Stomach (tissue), 4 donors: ENCODE results near the gene SBF2.

Experiments used
- EP300 ChIP-seq: sonication (generic); formaldehyde crosslinking; IDR thresholded peaks from one replicate; pipeline ENCODE4 v1.6.1; 2017; ENCODE audit warnings: antibody characterized with exemption
- POLR2A ChIP-seq, 4 donors: fragments of 450-650 bp; IDR thresholded peaks; one replicate each; pipeline ENCODE4 v1.6.1; 2016; ENCODE audit warnings: antibody characterized with exemption in 4 of 4, control low read depth in 2 of 4, mild to moderate bottlenecking in 1 of 4, moderate library complexity in 1 of 4
- TF ChIP-seq, protein P1 (sequence below), 7 experiments: fragments of 450-650 bp in 4 of 7; fragments of 200-600 bp in 3 of 7; sonication (generic) in 3 of 7; IDR thresholded peaks; one replicate each; pipeline ENCODE4 v1.5.1; 2016 to 2019; ENCODE audit warnings: antibody characterized with exemption in 7 of 7, control low read depth in 2 of 7, mild to moderate bottlenecking in 1 of 7

DNA sequence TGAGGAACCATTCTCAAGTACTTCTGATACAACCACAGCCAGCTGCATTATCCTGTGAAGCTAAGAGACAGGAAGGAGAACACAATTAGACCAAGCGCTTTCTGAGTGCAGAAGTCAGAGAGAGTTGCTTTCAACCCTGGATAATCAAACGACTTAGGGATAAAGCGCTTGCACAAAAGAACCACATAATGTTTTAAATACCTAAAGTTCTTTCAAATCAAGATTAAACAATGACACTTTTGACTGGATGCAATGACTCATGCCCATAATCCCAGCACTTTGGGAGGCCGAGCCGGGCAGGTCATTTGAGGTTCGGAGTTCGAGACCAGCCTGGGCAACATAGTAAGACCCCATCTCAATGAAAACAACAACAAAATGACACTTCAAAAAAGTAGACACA lies 485.1 kb downstream of the SBF2 start:
- TF ChIP-seq, protein P1, sequence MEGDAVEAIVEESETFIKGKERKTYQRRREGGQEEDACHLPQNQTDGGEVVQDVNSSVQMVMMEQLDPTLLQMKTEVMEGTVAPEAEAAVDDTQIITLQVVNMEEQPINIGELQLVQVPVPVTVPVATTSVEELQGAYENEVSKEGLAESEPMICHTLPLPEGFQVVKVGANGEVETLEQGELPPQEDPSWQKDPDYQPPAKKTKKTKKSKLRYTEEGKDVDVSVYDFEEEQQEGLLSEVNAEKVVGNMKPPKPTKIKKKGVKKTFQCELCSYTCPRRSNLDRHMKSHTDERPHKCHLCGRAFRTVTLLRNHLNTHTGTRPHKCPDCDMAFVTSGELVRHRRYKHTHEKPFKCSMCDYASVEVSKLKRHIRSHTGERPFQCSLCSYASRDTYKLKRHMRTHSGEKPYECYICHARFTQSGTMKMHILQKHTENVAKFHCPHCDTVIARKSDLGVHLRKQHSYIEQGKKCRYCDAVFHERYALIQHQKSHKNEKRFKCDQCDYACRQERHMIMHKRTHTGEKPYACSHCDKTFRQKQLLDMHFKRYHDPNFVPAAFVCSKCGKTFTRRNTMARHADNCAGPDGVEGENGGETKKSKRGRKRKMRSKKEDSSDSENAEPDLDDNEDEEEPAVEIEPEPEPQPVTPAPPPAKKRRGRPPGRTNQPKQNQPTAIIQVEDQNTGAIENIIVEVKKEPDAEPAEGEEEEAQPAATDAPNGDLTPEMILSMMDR (IDR thresholded peaks at IDR 0.05) = no peak
- TF ChIP-seq POLR2A (IDR thresholded peaks at IDR 0.05) (no peak), EP300 (no peak)
